Stimulated activated CD4-positive, alpha-beta T cell treated with anti-CD3 and anti-CD28 coated beads, TNF-alpha, amount 100 ng/mL, for 48 hours (primary cell): ENCODE results near the gene CDH23.

Experiments
- DNase-seq, 3 donors: peaks; one replicate each; pipeline ENCODE4 v3.0.0-alpha.2; 2020; ENCODE audit warnings: low read depth in 3 of 3

The CDH23 gene

GRCh38 chr10:71605263-71605962 is 208.7 kb downstream of the CDH23 start:
- DNase-seq: no peak

DNA sequence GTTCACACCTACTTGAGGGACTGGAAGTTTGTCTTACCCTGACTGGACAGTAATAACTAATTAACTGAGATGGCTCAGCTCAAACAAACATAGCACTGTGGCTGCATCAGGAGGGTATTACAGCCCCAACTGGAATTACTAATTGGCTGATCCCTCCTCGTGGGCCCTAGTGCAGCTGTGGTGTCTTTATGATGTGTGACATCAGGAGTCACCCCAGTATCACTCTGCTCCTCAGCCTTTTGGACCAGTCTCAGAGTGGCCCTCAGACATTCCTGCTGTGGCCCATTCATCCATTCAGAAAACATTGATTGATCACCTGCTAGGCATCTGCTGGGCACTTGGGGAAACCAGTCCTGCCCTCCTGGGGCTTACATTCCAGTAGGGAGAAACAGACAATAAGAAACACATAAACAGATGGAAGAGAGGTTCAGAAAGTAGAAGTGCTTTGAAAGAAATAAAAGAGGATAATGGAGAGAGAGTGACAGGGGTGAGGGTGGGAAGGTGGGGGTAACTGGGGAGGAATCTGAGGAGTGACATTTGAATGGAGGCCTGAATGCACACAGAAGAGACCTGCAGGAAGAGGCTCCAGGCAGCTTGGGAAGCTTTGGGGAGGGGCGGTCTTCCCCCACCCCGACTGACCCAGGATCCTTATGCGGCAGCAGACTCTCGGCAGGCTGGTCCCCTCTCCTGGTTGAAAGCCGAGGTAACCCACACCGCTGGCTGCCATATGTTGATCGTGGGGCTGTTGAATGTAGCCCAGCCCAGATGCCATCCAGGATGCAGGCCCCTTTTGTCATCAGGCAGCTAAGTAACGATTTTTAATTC is 209.7 kb downstream of the CDH23 start:
- no peak for DNase-seq

DNA sequence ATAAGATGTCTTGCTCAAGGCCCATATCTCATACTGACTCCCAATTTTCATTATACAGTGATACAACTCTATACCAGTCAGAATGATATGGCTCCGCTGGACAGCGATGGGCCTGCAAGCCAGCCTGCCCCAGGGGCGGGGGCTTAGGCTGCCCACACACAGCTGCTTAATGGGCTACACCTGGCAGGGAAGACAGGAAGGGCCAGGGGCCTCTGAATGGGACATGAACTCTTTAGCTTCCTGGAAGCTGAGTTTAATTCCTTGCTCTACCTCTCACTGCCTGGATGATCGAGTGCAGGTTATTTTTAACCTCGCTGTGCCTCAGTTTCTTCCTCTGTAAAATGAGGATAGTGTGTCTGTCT is 210.3 kb downstream of the CDH23 start:
- DNase-seq: no peak

- DNase-seq: peak; percentile 22 to 58 (median 56)
Measured at GRCh38 chr10:71608819-71609768, 212.4 kb downstream of the CDH23 start.

- no peak for DNase-seq
Measured at GRCh38 chr10:71610651-71611050, 213.9 kb downstream of the CDH23 start.

- no peak for DNase-seq
Measured at GRCh38 chr10:71611131-71611530, 214.4 kb downstream of the CDH23 start.

GRCh38 chr10:71611709-71612422 is 215.1 kb downstream of the CDH23 start:
- no peak for DNase-seq

GRCh38 chr10:71613261-71613777 is 216.6 kb downstream of the CDH23 start:
- DNase-seq: no peak

GRCh38 chr10:71613877-71614276 is 217.2 kb downstream of the CDH23 start:
- DNase-seq: no peak

DNA sequence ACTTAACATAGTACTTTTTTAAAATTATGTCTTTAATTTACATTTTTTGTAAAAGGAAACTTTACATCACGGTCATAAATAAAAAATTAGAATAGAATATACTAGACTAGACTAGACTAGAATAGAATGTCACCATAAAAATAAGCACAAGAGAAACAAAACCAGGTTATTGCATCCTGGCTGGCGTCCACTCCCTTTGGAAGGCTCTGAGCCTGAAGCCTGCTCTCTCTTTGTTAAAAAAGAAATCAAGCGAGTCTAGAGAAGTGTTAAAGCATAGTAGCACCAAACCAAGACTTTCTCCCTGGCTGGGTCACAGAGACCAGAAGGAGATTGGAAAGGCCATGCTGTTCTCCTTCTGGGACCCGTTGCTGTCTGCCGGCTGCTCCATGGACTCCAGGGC is 218.2 kb downstream of the CDH23 start:
- DNase-seq: no peak

DNA sequence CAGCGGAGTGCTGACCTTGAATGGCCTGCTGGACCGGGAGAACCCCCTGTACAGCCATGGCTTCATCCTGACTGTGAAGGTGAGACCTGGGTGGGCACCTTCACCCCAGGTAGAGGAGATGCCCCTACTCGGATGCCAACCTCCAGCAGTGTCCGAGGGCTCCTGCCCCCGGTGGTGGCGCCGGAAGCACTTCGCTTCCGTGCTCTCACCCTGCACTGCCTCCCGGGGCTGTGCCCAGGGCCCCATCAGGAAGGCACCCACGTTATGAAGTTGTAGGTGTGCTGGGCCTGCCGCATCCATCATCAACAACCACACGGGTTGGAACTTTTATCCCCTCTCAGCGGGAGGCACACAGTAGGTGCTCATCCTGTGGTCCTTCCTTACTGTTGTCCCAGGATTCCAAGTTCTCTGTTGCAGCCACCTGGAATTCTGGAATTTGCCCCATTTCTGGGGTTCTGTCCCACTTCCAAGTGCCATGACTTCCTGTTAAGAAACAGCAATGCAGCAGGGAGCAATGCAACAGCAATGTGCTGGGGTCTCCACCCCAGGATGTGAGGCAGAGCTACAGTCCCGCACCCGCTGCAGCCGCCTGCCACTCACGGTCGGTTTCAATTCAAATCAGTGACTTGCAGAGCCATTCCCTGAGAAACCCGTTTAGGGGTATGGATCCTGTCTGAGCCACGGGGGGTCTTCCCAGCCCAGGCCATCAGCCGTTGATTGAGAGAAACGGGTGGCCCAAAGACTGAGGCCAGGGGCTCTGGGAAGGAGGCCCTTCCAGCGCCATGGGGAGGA is 219.0 kb downstream of the CDH23 start:
- DNase-seq: no peak

DNA sequence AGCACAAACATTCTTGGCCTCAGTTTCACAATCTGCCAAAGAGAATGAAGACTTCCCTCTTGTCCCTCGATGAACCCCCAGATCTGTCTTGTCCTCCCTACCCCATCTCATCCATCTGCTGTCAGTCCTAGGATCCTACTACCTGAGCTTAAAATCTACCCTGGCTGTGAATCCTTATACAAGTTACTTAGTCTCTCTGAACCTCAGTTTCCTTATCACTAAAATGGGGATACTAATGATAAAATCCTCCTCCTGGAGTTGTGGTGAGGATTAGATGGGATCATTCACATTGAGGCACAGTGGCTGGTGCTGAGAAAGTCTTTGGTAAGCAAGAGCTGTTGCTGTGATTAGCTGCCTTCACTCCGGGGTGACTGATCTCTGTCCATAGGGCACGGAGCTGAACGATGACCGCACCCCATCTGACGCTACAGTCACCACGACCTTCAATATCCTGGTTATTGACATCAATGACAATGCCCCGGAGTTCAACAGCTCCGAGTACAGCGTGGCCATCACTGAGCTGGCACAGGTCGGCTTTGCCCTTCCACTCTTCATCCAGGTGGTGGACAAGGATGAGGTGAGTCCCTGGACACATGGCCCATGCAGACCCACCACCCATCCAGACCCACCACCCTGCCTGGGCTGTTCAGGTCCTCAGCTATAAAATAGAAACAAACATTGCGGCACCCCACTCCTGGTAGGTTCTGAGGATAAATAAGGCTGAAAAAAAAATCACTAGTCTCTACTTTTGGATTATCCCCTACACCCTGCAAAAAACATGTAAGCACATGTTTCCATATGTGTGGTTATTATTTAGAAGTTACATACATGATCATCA is 220.3 kb downstream of the CDH23 start:
- DNase-seq: no peak

DNA sequence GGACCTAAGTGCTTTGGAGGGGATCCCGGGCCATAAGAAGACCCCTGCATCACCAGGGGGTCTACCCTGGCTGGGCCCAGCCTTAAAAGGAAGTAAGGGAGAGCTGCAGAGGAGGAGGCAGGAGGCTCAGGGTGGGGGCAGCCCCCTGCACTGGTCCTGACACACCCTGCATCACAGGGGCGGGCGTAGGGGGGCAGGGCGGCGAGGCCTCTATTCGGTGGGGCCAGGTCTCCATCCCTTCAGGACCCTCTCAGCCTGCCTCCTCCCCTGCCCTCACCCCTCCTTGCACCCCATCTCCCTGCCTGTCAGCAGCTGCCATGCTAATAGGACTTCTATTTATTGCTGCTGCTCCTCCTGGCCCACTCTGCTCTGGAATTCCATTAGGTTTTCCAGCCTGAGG is 221.5 kb downstream of the CDH23 start:
- no peak for DNase-seq

DNA sequence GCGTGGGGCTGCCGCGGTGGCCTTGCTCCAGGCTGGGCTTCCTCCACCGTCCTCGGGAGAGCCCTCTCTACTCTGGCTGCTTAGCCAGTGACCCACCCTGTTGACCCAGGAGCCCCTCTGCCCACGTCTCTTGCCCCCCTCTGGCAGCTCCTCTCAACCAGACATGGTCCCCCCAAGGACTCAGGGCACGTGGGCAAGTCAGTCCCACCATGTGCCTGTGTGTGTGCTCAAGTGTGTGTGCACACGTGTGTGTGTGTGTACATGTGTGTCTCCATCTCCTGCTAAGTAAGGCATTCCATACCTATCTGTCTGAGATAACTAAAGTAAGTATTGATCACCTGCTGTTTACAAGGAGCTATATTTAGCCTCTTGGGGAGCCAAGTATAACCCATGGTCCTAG is 221.9 kb downstream of the CDH23 start:
- no peak for DNase-seq

DNA sequence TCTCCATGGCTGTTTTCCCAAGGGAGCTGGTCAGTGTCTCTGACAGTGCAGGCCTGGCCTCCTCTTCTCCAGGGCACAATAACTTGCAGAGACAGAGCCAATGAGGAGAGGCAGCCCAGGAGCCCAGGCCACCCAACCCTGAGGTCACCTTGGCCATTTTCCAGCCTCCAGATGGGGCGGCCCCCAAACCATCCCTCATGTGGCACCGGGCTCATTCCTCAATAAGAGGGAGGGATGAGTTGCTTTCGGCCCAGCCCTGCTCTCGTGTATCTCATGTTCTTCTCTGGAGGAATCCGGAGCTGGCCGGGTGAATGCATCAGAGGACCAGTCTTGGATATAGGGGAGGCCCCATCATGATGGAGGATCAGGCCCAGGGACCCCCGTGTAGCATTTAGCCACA is 223.9 kb downstream of the CDH23 start:
- no peak for DNase-seq

DNA sequence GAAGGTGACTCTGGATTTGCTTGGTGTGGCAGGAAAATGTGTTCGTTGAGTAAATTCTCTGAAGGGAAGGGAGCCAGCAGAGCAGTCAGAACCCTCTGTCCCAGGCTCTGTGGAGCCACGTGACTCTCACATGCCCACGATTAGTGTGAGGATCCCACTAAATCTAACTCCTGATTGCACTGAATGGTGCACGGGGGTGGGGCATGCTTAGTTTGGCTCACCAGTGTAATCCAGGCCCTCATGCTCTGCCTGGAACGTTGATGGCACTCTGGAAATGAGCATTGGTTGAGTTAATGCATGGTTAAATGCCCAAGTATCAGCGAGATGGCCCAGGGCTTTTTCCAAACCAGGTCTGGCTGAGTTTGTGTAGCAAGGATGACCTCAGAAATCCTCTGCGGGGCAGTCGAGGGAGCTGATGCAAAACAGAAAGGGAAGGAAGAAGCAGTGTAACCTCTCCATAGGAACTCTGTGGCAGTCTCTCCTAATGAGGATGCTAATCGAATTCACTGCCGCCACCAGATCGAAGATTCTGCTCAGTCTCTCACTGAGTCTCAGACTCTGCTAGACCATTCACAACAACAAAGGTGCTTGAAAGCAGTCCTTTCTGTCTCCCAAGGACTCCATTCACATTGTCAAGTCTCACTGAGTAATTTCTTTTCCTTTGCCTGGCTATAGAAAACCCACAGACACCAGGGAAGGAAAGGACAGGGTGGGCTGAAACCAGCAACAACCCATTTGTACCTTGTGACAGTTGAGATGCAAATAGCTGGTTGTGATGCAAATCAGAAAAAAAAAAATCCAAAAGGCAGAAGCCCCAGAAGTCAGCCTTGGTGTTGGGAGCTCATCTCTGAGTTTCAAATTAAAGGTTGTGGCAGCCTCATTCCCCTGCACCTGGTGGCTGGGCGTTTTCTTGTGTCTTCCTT is 224.8 kb downstream of the CDH23 start:
- DNase-seq: no peak

GRCh38 chr10:71622154-71622526 is 225.4 kb downstream of the CDH23 start:
- no peak for DNase-seq

GRCh38 chr10:71622616-71623015 is 225.9 kb downstream of the CDH23 start:
- no peak for DNase-seq
